Measurements from ENCODE around the gene PLA1A.

DNA sequence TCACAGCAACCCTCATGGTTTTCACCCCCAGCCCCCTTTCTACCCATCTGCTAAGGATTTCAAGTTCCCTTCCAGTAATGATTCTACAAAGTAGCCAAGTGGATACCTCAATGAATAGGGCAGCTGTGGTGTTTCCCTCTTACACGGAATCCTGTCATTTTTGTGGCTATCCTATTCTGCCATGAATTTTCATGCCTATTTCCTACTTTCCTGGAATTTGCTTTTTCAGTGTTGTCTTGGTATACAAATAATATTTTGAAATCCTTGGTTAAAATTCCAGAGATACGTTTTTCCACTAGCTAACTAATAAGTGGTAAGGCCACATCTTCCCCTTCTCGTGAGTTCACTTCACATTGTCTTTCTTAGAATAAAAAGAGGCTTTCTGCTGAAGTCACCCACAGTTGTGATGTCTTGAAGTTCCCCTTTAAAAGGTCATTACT is 10.9 kb upstream of the PLA1A start:
- TF ChIP-seq CTCF (conservative IDR thresholded peaks at IDR 0.05) (no peak), EZH2 (IDR thresholded peaks at IDR 0.05; ENCODE audit: low read depth) (no peak)

All from PC-9 (cell line).